ENCODE measurements around the gene CALN1. TPM values are rescaled to one million over a fixed set of nuclear protein-coding genes. Genes with fewer than 3 reads are reported as not detected.

CALN1 gene
- total and polyA plus RNA-seq, 11 donors, result not detected

GRCh38 chr7:72048420-72048819 lies 363.7 kb downstream of the CALN1 start:
- no peak for ATAC-seq
- intact Hi-C loops (cut with DNase I), result no loop called here
- H3K36me3 ChIP-seq, result no peaks in the 10 kb centered on the region
- no peak for DNase-seq
- H3K9me3 ChIP-seq, result no peaks in the 10 kb centered on the region
- H3K27me3 ChIP-seq, result no peaks in the 10 kb centered on the region
- TF ChIP-seq, protein P1, sequence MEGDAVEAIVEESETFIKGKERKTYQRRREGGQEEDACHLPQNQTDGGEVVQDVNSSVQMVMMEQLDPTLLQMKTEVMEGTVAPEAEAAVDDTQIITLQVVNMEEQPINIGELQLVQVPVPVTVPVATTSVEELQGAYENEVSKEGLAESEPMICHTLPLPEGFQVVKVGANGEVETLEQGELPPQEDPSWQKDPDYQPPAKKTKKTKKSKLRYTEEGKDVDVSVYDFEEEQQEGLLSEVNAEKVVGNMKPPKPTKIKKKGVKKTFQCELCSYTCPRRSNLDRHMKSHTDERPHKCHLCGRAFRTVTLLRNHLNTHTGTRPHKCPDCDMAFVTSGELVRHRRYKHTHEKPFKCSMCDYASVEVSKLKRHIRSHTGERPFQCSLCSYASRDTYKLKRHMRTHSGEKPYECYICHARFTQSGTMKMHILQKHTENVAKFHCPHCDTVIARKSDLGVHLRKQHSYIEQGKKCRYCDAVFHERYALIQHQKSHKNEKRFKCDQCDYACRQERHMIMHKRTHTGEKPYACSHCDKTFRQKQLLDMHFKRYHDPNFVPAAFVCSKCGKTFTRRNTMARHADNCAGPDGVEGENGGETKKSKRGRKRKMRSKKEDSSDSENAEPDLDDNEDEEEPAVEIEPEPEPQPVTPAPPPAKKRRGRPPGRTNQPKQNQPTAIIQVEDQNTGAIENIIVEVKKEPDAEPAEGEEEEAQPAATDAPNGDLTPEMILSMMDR (IDR thresholded peaks at IDR 0.05), result no peak
- TF ChIP-seq POLR2A (IDR thresholded peaks at IDR 0.05), result no peak
- no peak overlapping the region for H3K4me3 ChIP-seq
- H3K27ac ChIP-seq, result no peak overlapping the region
- no peaks in the 10 kb centered on the region for H3K4me1 ChIP-seq

- Histone ChIP-seq H3K9me3 (no peaks in the 10 kb centered on the region), H3K4me1 (no peaks in the 10 kb centered on the region), H3K27me3 (no peaks in the 10 kb centered on the region), H3K36me3 (no peaks in the 10 kb centered on the region), H3K27ac (no peak overlapping the region), H3K4me3 (no peak overlapping the region)
- DNase-seq (no peak), ATAC-seq (no peak)
- TF ChIP-seq, protein P1 (IDR thresholded peaks at IDR 0.05), result no peak
- TF ChIP-seq POLR2A (IDR thresholded peaks at IDR 0.05), result no peak
- intact Hi-C loops (cut with DNase I), result no loop called here
- WGBS, 4 donors, result 59 to 77% (median 65%) methylated on average over 3 of the region's 3 CpGs
Observed at GRCh38 chr7:72042855-72043254, 369.3 kb downstream of the CALN1 start.

DNA sequence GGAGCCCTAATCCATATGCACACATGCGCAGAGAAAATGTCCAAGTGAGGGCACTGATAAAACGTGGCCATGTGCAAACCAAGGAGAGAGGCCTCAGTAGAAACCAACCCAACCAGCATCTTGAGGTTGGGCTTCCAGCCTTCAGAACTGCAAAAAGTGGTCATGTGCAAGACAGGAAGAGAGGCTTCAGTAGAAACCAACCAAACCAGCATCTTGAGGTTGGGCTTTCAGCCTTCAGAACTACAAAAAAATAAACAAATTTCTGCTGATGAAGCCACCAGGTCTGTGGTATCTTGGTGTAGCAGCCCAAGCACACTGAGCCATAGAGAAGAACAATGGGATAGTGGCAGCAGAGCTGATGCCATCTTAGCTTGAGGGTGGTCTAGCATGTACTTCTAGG lies 371.5 kb downstream of the CALN1 start:
- no peak for TF ChIP-seq POLR2A (IDR thresholded peaks at IDR 0.05)
- TF ChIP-seq, protein P1 (IDR thresholded peaks at IDR 0.05), result no peak
- no peak overlapping the region for H3K4me3 ChIP-seq
- peaks cover 0 to 15% (median 2%) of the 10 kb centered on the region in 12 donors for H3K9me3 ChIP-seq
- H3K36me3 ChIP-seq, result no peaks in the 10 kb centered on the region
- H3K27ac ChIP-seq, result no peak overlapping the region
- H3K27me3 ChIP-seq, result no peaks in the 10 kb centered on the region
- intact Hi-C loops (cut with DNase I), result no loop called here
- no peak for ATAC-seq
- WGBS, 4 donors, result 69 to 78% (median 74%) methylated on average over 2 of the region's 2 CpGs
- H3K4me1 ChIP-seq, result no peaks in the 10 kb centered on the region
- DNase-seq, result no peak

DNA sequence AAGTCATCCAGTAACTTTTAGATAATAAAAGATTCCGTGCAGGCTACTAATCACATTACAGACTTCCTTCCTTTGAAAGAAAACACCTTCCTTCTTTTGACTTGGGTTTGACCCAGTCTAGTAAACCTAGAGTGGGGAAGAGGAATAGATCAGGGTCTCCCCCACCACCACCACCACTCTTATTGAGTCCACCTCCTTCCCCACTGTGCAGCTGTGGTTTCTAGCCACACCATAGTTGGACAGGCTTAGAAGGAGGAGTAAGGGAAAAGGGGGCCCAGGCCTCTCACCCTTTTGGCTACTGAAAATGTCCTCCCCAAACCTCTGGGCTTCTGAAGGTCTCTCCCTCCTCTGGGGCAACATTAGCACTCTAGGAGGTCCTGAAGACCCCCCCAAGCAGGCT lies 372.7 kb downstream of the CALN1 start:
- WGBS, 4 donors, result 40 to 52% (median 47%) methylated on average over 1 of the region's 1 CpG
- no peak for ATAC-seq
- H3K9me3 ChIP-seq, result peaks cover 0 to 17% (median 2%) of the 10 kb centered on the region in 12 donors
- H3K4me1 ChIP-seq, result no peaks in the 10 kb centered on the region
- H3K4me3 ChIP-seq, result no peak overlapping the region
- H3K36me3 ChIP-seq, result no peaks in the 10 kb centered on the region
- no peaks in the 10 kb centered on the region for H3K27me3 ChIP-seq
- DNase-seq, result no peak
- H3K27ac ChIP-seq, result no peak overlapping the region
- intact Hi-C loops (cut with DNase I), result loop anchor here in 1 of 10 donors (10.0 kb wide), 1 partner anchor 455 kb away; no protein-coding TSS in a partner anchor
- no peak for TF ChIP-seq POLR2A (IDR thresholded peaks at IDR 0.05)
- TF ChIP-seq, protein P1 (IDR thresholded peaks at IDR 0.05), result no peak

Measured in heart left ventricle (tissue), 16 donors.